Liver (tissue), 9 donors: ENCODE data around the gene PYY. TPM values are rescaled to one million over a fixed set of nuclear protein-coding genes. Genes with fewer than 3 reads are reported as not detected.
A peak's percentile ranks its signal among the peaks of the same experiment; 100 is the strongest.

Source experiments
- DNase-seq: peaks from one replicate; pipeline ENCODE4 v3.0.0-alpha.2; 2017; ENCODE audit warnings: low spot score
- H3K27ac ChIP-seq, 2 donors: one replicate each; pipeline ENCODE4 v1.7.0; 2013; ENCODE audit warnings: inconsistent platforms in 2 of 2, low read length in 2 of 2, control low read depth in 1 of 2, low read depth in 1 of 2, mild to moderate bottlenecking in 1 of 2
- H3K27me3 ChIP-seq, 4 donors: one replicate each; pipeline versions ENCODE4 v1.6.1 to v1.7.0; 2013; ENCODE audit warnings: low read length in 3 of 4, inconsistent platforms in 1 of 4, mild to moderate bottlenecking in 1 of 4, moderate library complexity in 1 of 4; ENCODE audit not compliant: control insufficient read depth in 4 of 4, insufficient read depth in 4 of 4
- H3K36me3 ChIP-seq, 4 donors: one replicate each; pipeline versions ENCODE4 v1.6.1 to v1.7.0; 2013; ENCODE audit warnings: low read length in 3 of 4, mild to moderate bottlenecking in 3 of 4, low read depth in 1 of 4, moderate library complexity in 1 of 4; ENCODE audit not compliant: control insufficient read depth in 4 of 4, insufficient read depth in 3 of 4
- H3K4me1 ChIP-seq, 4 donors: one replicate each; pipeline versions ENCODE4 v1.6.1 to v1.7.0; 2013; ENCODE audit warnings: low read length in 3 of 4, mild to moderate bottlenecking in 3 of 4, moderate library complexity in 1 of 4; ENCODE audit not compliant: control insufficient read depth in 4 of 4, insufficient read depth in 4 of 4
- H3K4me3 ChIP-seq, 3 donors: one replicate each; pipeline versions ENCODE4 v1.6.1 to v1.7.0; 2013; ENCODE audit warnings: low read length in 3 of 3, control low read depth in 1 of 3, low read depth in 1 of 3, mild to moderate bottlenecking in 1 of 3
- H3K9ac ChIP-seq, 2 donors: one replicate each; pipeline ENCODE4 v1.7.0; 2013; ENCODE audit warnings: low read length in 2 of 2, mild to moderate bottlenecking in 2 of 2, moderate library complexity in 2 of 2, control low read depth in 1 of 2, low read depth in 1 of 2
- H3K9me3 ChIP-seq, 4 donors: one replicate each; pipeline versions ENCODE4 v1.6.1 to v1.7.0; 2013; ENCODE audit warnings: low read length in 3 of 4; ENCODE audit not compliant: control insufficient read depth in 4 of 4
- ATF3 ChIP-seq: IDR thresholded peaks from 2 replicates; pipeline ENCODE4 v1.6.1; 2016; ENCODE audit warnings: antibody characterized with exemption
- EGR1 ChIP-seq, 2 donors: IDR thresholded peaks; 2 replicates each; pipeline ENCODE4 v1.6.1; 2016 to 2018; ENCODE audit warnings: antibody characterized with exemption in 2 of 2, low read depth in 2 of 2
- GABPA ChIP-seq, 2 donors: IDR thresholded peaks in 1 of 2; conservative IDR thresholded peaks in 1 of 2; 2 replicates each; pipeline ENCODE4 v1.6.1; 2016; ENCODE audit warnings: antibody characterized with exemption in 2 of 2, mild to moderate bottlenecking in 1 of 2, moderate library complexity in 1 of 2
- HNF4A ChIP-seq, 2 donors: conservative IDR thresholded peaks; 2 replicates each; pipeline ENCODE4 v1.6.1; 2016; ENCODE audit warnings: antibody characterized with exemption in 2 of 2, mild to moderate bottlenecking in 2 of 2
- HNF4G ChIP-seq: IDR thresholded peaks from 2 replicates; pipeline ENCODE4 v1.6.1; 2016; ENCODE audit warnings: antibody characterized with exemption
- JUND ChIP-seq, 2 donors: IDR thresholded peaks; 2 replicates each; pipeline ENCODE4 v1.6.1; 2016; ENCODE audit warnings: antibody characterized with exemption in 2 of 2
- NR2F2 ChIP-seq: IDR thresholded peaks from 2 replicates; pipeline ENCODE4 v1.6.1; 2016; ENCODE audit warnings: antibody characterized with exemption
- RAD21 ChIP-seq, 2 donors: IDR thresholded peaks; 2 replicates each; pipeline ENCODE4 v1.6.1; 2016; ENCODE audit warnings: antibody characterized with exemption in 2 of 2, mild to moderate bottlenecking in 2 of 2
- REST ChIP-seq: IDR thresholded peaks from 2 replicates; pipeline ENCODE4 v1.6.1; 2016; ENCODE audit warnings: antibody characterized with exemption, mild to moderate bottlenecking
- SP1 ChIP-seq: IDR thresholded peaks from 2 replicates; pipeline ENCODE4 v1.6.1; 2018; ENCODE audit warnings: antibody characterized with exemption, mild to moderate bottlenecking
- TAF1 ChIP-seq: conservative IDR thresholded peaks from 2 replicates; pipeline ENCODE4 v1.6.1; 2016; ENCODE audit warnings: antibody characterized with exemption, mild to moderate bottlenecking
- YY1 ChIP-seq: IDR thresholded peaks from 2 replicates; pipeline ENCODE4 v1.6.1; 2016; ENCODE audit warnings: antibody characterized with exemption, mild to moderate bottlenecking
- WGBS: extraction: QIAGEN DNeasy Blood & Tissue Kit; methylation state at CpG from one replicate; pipeline ENCODE4 v1.1.7; 2013; 5-methylcytosine and 5-hydroxymethylcytosine counted together
- polyA plus RNA-seq, 2 donors: library from polyadenylated mRNA; stranded (reverse) in 1 of 2; unstranded in 1 of 2; fragments of 200-250 nt in 1 of 2; fragments of >200 nt in 1 of 2; fragmentation: Nextera tagmentation in 1 of 2; extraction: Ambion mirVana in 1 of 2; gene quantifications; one replicate each; pipeline versions ENCODE4 v1.2.1 to v1.2.3, GENCODE V29; 2013 to 2015
- total RNA-seq, 2 donors: library from RNA; depleted of rRNA; stranded (reverse); fragments of >200 nt; gene quantifications; one replicate each; pipeline ENCODE4 v1.2.3, GENCODE V29; 2014
- TF ChIP-seq, protein P1 (sequence below): fragments of 150-350 bp; IDR thresholded peaks from 2 replicates; pipeline ENCODE4 v1.5.1; 2017; ENCODE audit warnings: improper control_type of control experiment, low read depth, low read length; ENCODE audit not compliant: missing input control
- TF ChIP-seq, protein P2 (sequence below): IDR thresholded peaks from 2 replicates; pipeline ENCODE4 v1.6.1; 2016; ENCODE audit warnings: antibody characterized with exemption
- donor health status: healthy.
- donor health status: healthy.
- donor health status: healthy.
- donor health status: healthy.
- donor health status: healthy.

Gene PYY
- total and polyA plus RNA-seq, 4 donors = 0.05 TPM; not detected in 3

GRCh38 chr17:43905985-43906852, 47.5 kb downstream of the PYY start:
- Histone ChIP-seq H3K36me3 (no peaks in the 10 kb centered on the region), H3K4me3 (peak overlapping the region in 1 of 3 donors; percentile 32), H3K9ac (no peak overlapping the region), H3K27me3 (peaks cover 0 to 20% (median 10%) of the 10 kb centered on the region in 4 donors), H3K9me3 (no peaks in the 10 kb centered on the region), H3K4me1 (peaks cover 0 to 13% (median 10%) of the 10 kb centered on the region in 4 donors), H3K27ac (no peak overlapping the region)
- WGBS = 10% methylated on average over 37 of the region's 37 CpGs
- TF ChIP-seq SP1 = no peak
- TF ChIP-seq YY1 = no peak
- TF ChIP-seq EGR1 (IDR thresholded peaks at IDR 0.05; ENCODE audit: low read depth in 2 of 2) = no peak
- TF ChIP-seq GABPA (IDR thresholded peaks at IDR 0.05 in 1 of 2, conservative IDR thresholded peaks at IDR 0.05 in 1 of 2) = no peak
- TF ChIP-seq, protein P1, sequence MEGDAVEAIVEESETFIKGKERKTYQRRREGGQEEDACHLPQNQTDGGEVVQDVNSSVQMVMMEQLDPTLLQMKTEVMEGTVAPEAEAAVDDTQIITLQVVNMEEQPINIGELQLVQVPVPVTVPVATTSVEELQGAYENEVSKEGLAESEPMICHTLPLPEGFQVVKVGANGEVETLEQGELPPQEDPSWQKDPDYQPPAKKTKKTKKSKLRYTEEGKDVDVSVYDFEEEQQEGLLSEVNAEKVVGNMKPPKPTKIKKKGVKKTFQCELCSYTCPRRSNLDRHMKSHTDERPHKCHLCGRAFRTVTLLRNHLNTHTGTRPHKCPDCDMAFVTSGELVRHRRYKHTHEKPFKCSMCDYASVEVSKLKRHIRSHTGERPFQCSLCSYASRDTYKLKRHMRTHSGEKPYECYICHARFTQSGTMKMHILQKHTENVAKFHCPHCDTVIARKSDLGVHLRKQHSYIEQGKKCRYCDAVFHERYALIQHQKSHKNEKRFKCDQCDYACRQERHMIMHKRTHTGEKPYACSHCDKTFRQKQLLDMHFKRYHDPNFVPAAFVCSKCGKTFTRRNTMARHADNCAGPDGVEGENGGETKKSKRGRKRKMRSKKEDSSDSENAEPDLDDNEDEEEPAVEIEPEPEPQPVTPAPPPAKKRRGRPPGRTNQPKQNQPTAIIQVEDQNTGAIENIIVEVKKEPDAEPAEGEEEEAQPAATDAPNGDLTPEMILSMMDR = no peak
- no peak for TF ChIP-seq REST
- TF ChIP-seq HNF4G = no peak
- no peak for TF ChIP-seq ATF3
- TF ChIP-seq, protein P2, sequence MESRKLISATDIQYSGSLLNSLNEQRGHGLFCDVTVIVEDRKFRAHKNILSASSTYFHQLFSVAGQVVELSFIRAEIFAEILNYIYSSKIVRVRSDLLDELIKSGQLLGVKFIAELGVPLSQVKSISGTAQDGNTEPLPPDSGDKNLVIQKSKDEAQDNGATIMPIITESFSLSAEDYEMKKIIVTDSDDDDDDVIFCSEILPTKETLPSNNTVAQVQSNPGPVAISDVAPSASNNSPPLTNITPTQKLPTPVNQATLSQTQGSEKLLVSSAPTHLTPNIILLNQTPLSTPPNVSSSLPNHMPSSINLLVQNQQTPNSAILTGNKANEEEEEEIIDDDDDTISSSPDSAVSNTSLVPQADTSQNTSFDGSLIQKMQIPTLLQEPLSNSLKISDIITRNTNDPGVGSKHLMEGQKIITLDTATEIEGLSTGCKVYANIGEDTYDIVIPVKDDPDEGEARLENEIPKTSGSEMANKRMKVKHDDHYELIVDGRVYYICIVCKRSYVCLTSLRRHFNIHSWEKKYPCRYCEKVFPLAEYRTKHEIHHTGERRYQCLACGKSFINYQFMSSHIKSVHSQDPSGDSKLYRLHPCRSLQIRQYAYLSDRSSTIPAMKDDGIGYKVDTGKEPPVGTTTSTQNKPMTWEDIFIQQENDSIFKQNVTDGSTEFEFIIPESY = no peak
- no peak for TF ChIP-seq HNF4A (conservative IDR thresholded peaks at IDR 0.05)
- no peak for TF ChIP-seq JUND (IDR thresholded peaks at IDR 0.05)
- no peak for TF ChIP-seq RAD21 (IDR thresholded peaks at IDR 0.05)
- TF ChIP-seq NR2F2 = no peak
- no peak for TF ChIP-seq TAF1
- DNase-seq = no peak
